HG02870 (cell line): ENCODE measurements around the gene MTSS2.

Experiments used
- ATAC-seq: cut with Tn5 transposase; IDR thresholded peaks from one replicate; pipeline ENCODE4 v1.9.1; 2021; ENCODE audit warnings: mild to moderate bottlenecking, moderate library complexity; ENCODE audit not compliant: unreplicated experiment

The MTSS2 gene, protein sequence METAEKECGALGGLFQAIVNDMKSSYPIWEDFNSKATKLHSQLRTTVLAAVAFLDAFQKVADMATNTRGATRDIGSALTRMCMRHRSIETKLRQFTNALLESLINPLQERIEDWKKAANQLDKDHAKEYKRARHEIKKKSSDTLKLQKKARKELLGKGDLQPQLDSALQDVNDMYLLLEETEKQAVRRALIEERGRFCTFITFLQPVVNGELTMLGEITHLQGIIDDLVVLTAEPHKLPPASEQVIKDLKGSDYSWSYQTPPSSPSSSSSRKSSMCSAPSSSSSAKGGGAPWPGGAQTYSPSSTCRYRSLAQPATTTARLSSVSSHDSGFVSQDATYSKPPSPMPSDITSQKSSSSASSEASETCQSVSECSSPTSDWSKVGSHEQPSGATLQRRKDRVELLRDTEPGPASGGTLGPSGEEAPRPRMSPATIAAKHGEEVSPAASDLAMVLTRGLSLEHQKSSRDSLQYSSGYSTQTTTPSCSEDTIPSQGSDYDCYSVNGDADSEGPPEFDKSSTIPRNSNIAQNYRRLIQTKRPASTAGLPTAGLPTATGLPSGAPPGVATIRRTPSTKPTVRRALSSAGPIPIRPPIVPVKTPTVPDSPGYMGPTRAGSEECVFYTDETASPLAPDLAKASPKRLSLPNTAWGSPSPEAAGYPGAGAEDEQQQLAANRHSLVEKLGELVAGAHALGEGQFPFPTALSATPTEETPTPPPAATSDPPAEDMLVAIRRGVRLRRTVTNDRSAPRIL

DNA sequence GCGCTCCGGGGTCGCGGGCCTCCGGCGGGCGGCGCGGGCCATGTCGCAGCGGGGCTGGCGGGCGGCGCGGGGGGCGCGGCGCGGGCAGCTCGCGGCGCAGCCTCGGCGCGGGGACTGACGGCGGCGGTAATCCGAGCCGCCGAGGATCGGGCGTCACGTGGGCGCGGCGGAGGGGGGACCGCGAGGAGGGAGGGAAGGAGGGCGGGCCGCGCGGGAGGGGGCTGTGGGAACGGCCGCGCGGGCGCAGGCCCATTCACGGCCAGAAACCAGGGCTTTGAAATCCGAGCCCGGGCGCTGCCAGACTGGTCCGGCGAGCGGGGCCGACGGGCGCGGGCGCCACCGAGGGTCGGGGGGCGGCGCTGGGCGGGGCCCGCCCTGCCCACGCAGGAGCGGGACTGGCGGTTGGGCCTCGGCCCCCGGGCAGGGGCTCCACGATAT, at the start of gene MTSS2:
Gene MTSS2 (minus strand): TSS at position 116 of the 438 bp plus-strand sequence. CDS start 262 bp downstream, outside the sequence.
- no peak for ATAC-seq

DNA sequence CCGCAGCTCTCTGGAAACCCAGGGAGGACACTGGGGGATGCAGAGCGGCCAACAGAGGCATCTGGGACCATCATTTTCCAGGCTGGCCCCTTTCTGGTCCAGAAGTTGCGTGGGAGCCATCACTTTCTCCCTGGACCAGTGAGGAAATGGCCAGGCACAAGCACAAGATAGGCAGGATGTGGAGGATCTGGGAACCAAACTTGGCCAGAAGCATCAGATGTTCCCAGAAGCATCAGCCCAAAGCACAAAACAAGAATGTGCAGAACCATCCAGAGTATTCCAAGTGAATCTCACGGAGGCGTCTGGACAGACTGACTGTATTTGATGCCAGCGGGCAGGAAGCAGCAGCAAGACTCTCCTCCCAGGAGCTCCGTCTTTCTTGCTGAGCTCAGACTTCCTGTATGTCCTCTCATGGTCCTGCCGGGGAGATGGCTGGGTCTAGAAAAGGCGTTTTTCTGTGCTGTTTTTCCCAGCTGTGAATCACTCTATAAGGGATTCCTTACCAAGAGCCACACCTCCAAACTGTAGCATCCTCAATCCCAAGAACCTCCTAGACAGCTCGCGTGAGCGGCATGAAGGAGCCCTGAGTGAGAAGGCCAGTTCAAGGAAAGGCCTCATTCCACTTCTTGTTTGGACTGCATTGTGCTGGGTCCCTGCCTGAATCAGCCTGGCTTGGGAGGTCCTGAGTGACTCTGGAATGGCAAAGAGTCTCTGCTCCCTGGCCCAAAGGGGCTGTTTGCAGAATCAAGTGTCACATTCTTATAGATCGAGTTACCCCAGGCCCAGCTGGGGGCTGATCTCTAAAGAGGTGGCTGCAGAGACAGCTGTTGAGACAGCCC, 49.5 kb upstream of the MTSS2 start:
- no peak for ATAC-seq

DNA sequence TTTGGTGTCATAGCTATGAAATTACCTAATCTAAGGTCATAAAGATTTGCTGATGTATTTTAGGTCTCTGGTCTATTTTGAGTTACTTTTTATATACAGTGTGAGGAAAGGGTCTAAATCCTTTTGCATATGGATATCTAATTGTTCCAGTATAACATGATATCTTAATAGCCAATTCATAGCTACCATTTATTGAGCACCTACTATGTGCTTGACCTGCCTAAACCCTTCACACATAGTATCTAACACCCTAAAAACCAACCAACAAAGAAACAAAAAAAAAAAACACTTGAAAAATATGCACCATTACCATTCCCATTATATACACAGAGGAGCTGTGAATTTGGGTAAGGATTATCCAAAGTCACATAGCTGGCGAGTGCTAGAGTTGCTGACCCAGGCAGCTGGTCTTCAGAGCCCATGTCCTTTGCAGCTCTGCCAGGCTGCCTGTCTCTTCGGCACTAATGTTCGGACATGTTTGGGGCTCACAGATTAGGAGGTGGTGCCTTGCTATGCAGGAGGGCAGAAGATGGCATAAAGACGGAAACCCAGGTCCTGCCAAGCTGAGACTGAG, 48.8 kb upstream of the MTSS2 start:
- ATAC-seq = no peak

DNA sequence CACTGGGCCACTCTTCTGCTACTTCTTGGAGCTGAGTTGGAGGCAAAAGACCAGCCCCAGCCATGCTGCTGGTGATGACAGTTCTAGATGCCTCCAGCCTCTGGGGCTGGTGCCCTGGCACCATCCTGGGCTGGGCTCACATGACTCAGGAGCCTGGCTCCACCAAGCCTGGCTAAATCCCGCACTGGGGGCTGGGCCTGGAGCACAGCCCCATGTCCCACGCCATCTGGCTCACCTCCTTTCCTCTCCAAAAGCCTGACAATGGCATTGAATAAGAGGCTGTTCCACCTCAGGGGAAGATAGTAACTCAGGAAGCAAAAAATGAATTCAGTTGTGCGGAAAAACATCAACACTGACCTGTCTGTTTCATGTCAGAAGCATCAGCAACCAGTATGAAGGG, 45.1 kb upstream of the MTSS2 start:
- no peak for ATAC-seq

DNA sequence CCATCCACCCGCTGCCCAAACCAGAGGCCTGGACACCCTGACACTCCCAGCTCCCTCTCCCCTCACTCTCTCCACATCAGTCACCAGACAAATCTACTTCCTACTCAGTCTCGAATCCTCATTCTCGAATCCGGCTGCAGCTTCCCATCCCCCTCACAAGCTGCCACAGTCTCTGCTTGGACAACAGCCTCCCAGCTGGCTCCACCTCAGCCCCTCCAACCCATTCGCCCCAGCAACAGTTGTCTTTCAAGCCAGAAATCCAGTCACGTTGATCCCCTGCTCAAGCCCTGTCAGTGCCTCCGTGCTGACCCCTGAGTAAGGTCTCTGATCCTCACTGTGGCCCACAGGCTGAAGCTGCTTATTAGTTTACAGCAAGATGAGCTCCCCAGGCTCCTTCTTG, 44.2 kb upstream of the MTSS2 start:
- no peak for ATAC-seq

DNA sequence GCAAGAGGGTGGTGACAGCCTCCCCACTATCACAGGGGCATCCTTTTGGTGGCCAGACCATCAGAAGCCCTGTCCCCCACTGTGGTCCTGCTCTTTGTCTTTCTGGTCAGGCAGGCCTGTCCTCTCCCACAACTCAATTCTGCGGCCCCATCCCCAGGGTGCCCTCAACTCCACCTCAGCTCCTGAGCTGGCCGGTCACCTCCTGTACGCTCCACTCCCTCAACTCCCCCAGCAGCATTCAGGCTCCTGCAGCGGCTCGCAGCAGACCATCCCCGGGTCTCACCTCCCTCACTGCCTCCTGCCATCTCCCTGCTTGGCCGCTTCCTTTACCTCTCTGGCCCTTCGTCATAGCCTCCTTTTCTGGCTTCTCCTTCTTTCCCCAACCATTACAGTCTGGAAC, 43.4 kb upstream of the MTSS2 start:
- ATAC-seq = no peak

DNA sequence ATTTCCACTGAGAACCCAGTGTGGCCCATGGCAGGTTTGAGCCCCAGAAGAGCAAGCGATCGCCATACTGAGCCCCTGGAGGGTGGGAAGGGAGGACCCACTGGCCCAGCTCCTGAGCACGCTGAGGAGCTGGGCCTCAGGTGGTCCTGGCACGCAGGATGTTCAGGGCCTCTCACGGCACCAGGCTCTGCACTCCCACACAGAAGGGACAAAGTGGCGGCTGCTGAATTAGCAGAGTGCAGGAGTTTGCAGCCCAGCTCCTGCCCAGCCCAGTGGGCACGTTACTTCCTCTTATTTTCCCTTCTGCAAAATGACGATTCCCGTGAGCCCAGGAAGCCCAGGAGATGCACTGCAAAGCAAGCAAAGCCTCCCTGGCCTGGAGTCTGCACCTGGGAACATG, 42.3 kb upstream of the MTSS2 start:
- no peak for ATAC-seq

DNA sequence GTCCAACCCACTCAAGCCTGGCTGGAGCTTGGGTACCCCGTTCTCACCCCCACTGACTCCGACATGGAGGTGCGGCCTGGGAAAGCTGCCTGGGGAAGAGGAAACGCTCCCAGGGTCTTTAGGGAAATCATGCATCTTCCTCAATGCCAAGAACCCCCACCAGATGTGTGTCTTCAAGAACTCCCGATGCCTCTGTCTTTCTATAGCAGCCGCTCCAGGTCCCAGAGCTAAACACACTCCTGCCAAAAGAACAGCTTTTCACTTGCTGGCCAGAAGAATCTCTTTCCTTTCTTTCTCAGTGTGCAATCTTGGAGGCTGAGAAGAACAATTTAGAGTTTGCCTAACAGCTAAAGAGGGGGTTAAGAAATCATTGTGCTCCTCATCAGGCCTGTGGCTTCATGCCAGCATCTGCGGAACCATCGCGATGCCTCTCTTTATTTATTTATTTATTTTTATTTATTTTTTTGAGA, 41.1 kb upstream of the MTSS2 start:
- no peak for ATAC-seq

DNA sequence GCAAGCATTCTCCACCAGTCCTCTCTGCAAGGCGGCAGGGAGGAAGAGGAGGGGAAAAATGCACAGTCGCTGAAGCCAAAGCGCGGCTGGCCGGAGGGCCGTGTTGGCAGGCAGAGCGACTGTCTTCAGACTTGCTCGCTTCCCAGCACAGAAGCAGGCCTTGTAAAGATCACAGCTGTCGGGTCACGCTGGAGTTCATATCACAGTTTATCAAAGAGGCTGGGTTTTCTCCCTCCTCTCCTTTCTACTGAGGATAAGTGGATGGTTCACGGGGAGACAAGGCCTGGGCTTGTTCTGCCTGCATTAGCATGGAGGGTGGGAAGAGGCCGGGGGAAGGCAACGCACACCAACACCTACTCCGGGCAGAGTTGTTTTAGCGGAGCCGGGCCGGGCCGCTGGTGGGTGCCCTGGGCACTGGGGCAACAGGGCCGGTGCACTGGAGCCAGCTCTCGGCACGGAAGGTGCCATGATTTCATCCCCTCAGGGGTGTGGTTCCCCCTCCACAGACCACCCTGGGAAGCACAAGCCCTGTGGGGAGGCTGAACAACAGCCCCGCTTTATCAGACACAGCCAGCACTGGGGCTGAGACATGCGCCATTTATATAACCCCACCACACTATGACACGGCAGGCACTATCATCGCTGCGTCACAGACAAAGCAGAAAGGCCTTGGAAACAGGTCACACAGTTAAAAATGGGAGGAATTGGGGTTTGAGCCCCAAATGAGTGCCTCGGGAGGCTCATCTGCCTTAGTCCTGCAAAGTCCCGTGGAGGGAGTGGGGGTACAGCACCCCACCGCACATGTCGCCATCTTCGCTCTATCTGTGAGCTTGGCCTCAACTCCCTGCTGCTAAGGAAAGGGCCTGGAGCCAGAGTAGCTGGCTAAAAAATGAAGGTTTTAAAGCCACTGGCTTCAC, 40.3 kb upstream of the MTSS2 start:
- no peak for ATAC-seq

DNA sequence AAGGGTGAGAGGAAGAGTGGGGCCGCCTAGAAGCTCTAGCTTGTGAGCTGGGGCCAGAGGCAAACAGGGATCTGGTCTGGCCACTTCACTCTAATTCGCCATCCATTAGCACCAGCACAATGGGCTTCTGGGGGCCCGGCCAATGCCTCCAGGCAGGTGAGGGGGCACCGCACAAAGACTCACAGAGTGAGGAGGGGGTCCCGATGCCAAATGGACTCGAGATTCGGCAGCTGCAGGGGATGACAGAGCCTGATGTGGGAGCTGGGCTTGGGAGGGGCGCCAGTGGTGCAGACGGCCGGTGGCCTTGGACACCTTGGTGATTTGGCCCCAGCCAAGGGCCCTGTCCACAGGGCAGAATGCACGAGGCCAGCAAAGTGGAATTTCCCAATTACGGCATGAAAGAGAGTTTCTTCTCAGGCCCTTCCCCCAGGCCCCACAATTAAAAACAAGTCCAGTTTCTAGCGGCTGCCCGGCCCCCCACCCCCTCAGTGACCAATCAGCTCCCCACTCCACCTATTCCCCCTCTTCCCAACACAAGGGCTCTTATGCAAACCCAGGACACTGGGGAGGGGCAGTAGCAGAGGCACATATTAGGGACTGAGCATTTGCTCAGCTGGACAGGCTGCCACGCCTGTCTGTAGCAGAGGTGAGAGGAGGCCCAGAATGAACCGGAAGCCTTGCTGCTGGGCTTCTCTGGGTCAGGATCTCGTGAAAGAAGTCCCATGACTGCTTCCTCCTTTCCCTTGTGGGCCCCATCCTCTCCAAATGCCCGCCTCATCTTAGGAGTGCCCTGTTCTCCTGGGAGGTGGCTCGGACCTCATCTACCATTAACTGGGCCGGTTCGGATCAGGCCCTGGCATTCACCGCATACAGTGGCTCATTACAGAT, 39.4 kb upstream of the MTSS2 start:
- ATAC-seq = no peak

DNA sequence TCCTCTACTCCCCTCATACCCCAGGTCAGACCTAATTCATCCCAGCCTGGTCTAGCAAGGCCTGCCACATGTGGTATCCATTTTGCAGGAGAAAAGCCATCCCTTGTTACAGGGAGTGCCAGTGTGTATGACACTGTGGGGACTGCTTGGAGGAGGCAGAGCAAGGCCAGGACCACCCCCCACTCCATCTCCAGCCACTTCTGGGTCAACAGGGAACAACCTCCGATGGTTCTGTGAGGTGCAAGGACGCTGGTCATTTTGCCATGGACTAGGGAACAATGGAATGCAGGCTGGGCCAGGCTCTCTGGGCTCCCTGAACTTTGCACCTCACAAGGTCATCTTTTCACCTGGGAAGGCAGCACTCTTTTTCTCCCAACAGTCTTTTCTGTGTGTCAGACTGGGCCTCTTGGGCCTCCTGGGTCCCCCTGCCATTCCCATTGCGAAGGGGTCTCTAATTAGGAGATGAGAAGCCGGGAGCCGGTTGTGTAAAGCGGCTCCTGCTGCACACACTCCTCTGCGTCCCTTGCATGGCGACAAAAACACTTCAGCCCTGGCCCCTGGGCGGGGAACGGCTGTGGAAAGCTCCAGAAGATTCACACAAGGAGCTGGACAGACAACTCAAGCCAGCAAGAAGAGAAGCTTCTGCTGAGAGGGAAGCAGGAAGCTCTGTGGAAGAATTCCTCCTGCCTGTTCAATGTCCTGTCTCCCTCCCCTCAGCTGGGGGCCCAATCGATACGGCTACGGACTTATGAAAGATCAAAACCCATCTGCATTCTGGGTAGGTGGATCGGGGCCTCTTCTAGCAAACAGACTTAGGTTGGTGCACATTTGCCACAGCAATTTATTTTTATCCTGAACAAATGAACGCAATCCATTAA, 38.5 kb upstream of the MTSS2 start:
- no peak for ATAC-seq

DNA sequence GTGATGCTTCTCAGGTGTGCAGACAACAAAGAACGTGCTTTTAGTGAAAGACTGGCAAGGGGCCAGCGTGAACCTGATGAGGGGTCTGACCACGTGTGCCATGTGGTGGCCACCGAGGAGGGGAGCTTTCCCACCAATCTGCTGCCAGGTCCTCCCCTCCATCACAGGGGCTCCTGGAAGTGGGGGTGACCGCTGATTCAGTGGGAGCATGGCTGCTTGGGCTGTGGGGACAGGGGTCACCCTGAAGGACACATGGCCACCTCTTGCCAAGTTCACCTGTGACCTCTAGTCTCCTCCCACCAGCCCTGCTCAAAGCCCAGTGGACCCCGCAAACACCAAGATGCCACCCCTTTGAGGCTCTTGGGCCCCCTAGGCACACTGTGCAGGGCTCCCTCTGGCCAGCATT, 37.9 kb upstream of the MTSS2 start:
- no peak for ATAC-seq

DNA sequence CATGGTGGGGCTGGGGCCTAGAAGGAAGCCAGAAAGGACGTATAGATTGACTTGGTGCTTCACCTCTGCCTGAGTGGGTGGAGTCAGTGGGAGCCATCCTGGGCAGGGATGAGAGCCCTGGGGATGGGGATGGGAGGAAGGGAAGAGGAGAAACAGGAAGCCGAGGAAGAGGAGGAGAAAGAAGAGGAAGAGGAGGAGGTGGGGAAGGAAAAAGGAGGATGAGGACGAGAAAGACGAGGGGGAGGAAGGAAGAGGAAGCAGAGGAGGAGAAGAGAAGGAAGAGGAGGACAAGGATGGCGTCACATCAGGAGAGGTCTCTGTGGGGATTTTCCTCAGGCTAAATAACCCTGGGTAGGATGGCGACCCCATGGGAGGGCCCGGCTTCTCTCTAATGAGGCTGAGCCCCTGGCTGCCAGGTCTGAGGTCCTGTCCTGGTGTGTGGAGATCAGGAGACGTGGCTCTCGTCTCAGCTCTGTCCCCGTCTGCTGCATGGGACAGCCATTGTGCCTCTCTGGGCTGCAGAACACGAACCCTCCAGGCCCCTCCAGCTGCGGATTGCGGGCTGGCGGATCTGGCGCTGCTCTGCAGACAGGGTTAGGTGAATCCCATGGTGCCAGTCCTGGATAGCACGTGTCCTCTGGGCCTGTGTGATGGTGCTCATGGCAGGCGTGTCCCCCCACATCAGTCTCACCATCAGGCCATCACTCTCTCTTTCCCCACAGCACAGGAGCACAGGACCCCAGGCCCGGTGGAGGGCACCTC, 35.5 kb upstream of the MTSS2 start:
- ATAC-seq = no peak

DNA sequence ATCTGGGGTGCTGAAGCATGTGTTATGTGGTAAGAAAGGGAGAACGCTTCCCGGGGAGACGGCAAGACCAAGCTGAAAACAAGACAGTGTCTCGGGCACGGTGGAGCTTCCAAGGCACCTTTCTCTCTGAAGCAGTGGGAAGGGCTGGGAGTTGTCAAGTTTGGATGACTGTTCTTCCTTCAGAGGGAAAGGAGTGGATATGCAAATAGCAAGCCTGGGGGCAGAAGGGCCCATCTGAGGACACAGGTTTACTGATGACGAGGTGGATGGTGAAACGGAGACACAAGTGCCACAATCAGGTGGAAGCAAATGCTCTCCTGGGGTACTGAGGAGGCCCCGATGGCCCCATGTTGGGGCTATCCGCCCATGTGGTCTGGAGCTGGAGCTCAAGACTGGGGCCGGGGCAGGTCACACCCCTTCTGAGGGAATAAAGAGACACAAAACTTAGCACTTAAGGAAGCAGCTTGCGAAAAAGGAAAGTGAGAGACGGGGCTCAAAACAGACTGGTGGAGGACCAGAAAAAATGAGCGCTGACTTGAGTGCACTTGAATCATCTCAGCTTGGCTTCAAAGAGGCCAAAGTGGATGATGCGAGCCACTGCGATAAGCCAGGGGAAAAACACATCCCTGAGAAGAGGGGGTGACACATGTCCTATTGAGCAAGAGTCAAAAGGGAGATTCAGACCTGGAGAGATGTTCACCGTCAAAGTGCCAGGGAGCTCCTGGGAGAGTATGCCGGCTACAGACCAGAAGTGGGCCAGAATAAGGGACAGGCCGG, 34.8 kb upstream of the MTSS2 start:
- ATAC-seq = no peak

DNA sequence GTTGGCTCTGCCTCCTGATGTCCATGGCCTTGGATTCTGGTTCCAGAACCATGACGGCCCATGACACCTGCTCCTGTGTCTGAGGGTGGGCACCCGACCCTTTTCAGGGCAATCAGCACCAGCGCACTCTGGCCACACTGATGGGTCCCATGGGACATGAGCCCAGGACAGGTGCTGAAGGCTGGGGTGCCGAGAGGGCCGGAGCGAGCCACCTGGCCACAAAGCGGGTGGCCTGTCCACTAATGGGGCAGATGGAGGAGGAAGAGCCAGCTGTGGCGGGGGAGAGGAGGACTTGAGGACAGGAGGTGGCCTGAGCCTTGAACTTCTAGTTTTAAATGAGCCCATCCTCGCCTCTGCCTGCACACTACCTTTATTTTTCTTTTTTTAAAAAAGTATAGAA, 31.2 kb upstream of the MTSS2 start:
- no peak for ATAC-seq

DNA sequence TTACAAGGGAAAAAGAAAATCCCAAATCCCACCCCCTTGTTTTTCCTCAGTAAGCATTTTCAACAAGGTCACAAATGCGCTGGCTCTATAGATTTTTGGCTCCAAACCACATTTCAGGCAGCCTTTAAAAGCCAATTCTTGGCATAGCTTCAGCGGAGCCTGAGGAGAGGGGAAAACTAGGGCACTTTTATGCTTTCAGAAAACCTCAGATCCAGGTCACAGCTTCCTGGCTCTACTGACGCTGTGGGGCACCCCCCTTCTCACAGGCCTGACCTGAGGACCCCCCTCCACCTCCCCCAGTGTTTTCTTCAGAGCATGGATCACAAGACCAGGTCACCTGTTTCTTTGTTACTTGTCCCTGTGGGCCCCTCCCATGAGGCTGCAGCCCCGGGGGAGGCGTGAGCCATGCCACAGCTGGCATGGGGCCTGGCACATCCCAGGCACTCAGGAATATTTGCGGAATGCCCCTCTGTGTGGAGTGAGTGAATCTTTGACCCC, 30.1 kb upstream of the MTSS2 start:
- no peak for ATAC-seq
